ENCODE results near the gene EPRS1.
"Not testable (repeated sequence)": the region's sequence is repeated elsewhere in the genome, so short reads cannot be mapped to it uniquely, and the experiment has no call there.

EPRS1 gene

DNA sequence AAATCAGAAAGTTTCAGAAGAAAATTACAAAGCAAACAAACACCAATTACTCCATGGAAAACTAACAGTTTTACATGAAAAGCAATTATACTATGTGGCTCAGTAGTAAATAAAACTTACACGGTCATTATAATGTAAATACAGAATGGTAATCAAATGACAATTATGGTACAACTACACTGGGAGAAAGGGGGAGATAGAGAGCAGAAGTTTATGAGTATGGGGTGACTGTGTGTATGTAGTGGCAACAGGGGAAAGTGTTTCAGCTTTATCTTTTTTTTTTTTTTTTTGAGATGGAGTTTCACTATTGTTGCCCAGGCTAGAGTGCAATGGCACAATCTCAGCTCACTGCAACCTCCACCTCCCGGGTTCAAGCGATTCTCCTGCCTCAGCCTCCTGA, 8.5 kb downstream of the EPRS1 start:
- DNase-seq = not testable (repeated sequence)

DNA sequence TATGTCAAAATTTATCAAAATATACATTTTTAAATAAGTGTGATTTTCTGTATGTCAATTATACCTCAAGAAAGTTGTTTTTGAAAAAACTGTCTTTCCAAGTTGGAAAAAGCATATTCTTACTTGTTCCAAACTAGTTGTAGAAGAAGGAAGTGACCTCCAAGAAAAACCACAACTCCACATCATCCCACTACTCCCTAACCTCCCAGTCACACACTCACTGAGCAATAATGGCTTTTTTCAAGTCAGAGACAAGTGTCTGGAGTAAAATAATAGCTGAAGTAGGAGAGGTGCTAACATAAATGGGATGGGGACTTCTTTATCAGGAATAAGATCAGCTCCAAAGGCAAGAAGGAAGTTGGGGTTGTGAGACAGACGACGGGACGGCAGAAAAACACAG, 13.4 kb downstream of the EPRS1 start:
- DNase-seq = no peak

DNA sequence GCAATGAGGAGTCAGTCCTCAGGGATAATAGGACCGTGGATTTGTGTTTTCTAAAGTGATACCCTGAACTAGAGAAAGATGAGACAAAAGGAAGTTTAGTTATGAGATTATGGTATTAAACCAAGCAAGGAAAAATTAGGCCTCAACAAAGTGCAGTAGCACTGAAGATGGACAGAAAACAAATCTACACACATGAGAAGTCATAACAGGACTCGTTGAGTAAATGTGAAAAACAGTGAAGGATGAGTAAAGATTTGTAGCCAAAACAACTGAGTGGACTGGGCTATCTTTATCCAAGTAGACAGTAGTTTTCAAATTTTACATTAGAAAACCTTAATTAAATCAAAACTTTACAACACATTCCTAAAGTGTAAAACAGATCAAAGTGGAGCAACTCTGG, 15.0 kb downstream of the EPRS1 start:
- DNase-seq = no peak

DNA sequence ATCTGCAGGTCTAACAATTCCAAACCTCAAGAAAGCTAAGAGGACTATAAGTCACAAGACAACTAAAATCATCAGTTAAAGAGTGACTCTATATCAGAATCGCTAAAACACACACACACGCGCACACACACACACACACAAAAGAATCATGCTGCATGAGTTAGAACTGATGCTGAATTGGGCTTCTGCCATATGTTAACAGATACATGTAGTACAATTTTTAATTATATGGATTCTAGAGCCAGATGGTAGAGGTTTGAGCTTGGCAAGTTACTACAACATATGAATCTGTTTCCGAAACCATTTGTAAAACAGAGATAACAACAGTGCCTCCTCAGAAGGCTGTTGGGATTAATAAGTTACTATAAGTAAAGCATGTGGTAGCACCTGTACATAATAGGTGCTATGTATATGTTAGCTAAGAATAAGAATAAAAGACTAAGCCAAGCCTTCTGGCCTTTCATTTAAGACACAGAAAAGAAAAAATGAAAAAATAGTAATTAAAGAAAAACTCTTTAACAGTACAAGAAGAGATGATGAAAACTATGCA, 17.9 kb downstream of the EPRS1 start:
- no peak for DNase-seq

DNA sequence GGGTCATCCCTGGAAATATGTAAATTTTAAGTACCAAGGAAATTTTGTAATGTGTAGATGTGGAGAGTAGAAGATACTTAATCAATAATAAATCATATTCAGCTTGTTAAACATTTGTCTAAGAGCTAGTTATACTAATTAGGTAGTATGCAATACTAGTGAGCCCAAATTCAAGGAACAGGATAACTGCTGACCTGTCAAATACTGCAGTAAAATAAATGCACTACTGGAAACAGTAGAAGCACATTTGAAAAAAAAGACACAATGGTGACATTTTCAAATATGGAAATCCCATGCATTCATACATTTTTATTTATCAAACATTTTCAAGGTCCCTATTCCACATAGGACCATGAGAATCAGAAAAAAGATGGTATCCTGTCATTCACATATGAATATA, 27.2 kb downstream of the EPRS1 start:
- no peak for DNase-seq

DNA sequence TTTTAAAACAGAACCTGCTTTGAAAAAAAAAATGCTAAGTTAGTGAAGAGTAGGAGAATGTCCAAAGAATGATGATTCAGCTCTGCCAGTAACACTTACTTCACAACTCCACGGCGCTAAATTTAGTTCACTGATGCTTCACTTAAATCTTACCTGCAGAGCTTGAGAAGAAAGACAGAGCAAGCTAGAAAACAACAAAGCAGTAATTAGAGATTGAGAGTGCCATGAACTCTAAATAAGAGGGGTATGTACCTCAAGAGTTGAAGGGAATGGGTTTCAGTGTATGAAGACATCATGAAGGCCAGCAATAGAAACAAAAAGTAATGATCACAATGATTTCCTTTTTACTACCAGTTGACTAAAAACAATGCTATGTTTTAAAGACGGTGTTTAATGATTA, 32.8 kb downstream of the EPRS1 start:
- no peak for DNase-seq

DNA sequence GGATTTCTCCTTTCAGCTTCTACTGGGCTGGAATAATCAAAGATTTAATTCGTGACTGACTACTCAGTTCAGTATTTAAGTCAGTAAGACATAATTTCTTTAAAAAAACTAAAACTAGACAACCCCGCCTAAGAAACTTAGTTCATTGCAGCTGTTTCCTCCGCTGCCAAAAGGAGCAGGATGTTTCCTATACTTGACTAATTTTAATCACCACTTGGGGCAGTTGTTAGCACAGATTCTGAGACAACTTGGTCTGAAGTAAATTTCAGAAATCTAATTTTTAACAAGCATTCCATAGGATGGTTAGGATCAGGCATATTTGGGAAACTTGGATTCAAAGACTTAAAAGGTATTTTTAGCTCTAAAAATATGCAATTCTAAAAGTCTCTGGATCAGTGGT, 34.0 kb downstream of the EPRS1 start:
- no peak for DNase-seq

DNA sequence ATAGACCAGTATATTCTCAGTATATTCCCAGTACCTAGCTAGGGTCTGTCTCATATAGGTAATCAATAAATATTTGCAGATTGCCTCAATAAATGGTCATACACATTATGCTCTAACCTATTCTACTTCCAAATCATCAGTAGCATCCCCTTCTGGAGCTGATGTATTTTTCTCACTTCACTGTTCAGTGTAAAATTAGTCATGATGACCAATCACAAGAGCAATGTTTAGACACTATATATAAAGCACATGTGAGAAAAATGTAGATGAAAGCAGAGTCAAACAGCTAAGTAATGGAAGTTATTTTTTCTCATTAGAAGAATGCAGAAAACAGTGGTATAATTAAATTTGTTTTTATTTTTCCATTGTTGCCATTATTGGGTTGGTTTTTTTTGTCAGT, 34.7 kb downstream of the EPRS1 start:
- DNase-seq = no peak

DNA sequence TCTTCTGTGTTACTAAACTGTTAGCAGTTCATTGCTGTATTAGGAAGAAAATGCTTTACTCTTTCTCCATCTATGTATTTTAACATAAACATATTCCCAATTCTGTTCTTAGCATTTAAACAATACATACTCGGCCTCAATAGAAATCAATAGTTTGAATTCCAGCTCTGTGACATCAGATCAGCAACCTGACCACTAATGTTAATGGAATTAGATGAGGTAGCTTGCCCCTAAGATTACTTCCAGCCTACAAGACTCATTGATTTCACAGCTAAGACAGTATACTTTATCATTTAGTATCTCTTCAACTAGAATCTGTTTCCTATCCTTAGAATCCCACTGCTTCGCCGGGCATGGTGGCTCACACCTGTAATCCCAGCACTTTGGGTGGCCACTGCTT, 38.9 kb downstream of the EPRS1 start:
- no peak for DNase-seq

DNA sequence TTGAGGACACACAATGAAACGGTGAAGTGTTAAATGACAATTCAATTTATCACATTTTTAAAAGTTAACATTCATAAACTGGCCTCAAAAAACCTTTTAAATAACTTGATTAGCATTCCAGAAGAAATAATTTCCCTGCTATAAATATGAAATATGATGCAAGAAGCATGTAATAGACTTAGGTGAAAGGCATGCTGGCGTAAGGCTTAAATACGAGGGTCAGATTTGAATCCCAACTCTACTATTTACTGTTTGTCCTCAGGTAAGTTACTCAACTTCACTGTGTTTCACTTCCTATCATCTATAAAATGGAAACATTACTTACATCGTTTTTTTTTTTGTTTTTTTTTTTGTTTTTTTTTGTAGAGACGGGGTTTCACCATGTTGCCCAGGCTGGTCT, 40.8 kb downstream of the EPRS1 start:
- DNase-seq = no peak

DNA sequence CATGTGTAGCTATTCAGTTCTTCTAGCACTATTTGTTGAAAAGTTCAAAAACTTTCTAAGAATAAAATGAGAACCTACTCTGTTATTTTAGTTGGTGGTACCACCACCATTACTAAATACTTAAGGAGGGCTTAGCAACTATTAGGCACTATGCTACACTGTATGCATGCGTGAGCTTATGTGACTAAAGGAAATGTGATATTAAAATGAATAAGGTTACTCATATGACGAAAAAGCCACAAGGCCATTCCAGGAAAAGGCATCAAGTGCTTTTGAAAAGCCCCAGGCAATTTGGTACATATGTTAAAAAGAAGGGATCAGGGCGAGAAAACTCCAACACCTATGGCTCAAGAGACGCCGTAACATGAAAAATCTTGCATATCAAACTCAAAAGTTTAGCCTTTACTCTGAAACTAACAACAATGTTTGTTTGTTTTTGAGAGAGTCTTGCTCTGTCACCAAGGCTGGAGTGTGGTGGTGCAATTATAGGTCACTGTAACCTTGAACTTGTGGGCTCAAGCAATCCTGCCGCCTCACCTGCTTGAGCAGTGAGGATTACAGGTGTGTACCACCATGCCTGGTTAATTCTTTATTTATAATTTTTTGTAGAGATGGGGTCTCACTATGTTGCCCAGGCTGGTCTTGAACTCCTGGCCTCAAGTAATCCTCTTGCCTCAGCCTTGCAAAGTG, 42.5 kb downstream of the EPRS1 start:
- no peak for DNase-seq

DNA sequence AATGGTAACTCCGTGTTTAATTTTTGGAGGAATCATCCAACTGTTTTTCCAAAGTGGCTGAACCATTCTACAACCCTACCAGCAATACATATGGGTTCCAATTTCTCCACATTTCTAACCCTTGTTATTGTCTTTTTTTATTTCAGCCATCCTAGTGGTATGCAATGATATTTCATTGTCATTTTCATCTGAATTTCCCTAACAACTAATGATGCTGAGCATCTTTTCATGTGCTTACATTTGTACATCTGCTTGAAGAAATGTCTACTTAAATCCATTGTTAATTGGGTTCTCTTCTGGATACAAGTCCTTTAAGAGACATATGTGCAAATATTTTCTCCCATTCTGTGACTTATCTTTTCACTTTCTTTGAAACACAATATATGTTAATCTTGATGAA, 43.3 kb downstream of the EPRS1 start:
- no peak for DNase-seq

DNA sequence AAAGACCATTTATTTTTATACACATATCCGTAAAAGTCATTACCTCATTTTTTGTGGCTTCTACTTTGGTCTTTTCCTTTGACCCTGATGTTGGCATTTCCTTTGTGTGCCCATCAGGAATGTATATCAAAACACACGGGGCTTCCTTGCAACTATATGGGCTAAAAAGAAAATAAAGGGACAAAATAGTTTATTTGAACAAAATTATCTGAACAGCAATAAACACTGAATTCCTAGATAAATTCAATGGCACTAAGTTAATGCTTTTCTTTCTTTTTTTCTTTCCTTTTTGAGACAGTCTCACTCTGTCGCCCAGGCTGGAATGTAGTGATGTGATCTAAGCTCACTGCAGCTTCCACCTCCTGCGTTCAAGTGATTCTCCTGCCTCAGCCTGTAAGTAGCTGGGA, 45.2 kb downstream of the EPRS1 start:
- DNase-seq = no peak

DNA sequence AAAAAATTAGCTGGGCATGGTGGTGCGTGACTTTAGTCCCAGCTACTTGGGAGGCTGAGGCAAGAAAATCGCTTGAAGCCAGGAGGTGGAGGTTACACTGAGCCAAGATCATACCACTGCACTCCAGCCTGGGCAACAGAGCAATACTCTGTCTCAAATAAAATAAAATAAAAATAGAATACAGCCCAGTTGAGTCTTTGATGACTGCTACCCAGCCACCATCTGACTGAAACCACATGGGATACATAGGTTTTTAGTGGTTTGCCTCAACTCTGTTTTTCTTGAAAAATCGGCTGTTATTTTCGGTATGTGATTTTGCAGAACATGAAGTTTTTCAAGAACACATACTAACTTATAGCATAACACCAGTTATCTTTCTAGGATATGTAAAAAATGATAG, 46.5 kb downstream of the EPRS1 start:
- DNase-seq = no peak
